ENCODE results near the gene PDE11A. TPM values are rescaled to one million over a fixed set of nuclear protein-coding genes. Genes with fewer than 3 reads are reported as not detected.

The PDE11A gene
- total RNA-seq, 1 experiment from 2014 or later, result 0.13 TPM

DNA sequence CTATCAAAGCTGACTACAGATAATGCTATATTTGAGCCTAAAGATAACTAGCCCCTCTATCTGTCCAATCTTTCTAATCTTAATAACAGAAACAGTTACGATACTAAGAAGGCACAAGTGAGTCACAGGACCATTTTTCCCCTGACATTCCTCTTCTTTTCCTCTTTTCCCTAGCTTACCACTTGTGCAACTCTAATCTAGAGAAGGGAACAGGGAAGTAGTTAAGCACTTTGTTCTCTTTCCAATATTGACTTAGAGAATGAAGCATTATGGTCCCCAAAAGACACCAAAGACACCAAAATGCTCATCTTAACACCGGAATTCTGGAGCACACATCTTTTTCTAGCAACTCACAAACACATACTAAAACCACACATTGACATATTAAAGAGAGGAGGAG is 1.8 kb downstream of the PDE11A start:
- H3K14ac ChIP-seq (ENCODE audit: insufficient read depth, low read length), result no peak overlapping the region
- no peak overlapping the region for H3K9ac ChIP-seq (ENCODE audit: extremely low read depth, insufficient read length, low read length)
- no peak overlapping the region for H2BK15ac ChIP-seq (ENCODE audit: low read depth, low read length)
- H3K9me3 ChIP-seq (ENCODE audit: control insufficient read depth, low read depth, low read length), result no peaks in the 10 kb centered on the region
- H3K4me2 ChIP-seq (ENCODE audit: insufficient read depth, insufficient read length, low read length), result no peak overlapping the region
- H3K23me2 ChIP-seq (ENCODE audit: insufficient read length, low read depth, low read length, poor library complexity, severe bottlenecking), result peaks cover 5% of the 10 kb centered on the region
- no peaks in the 10 kb centered on the region for H3K4me1 ChIP-seq (ENCODE audit: insufficient read depth, low read length)
- no peak overlapping the region for H2AK5ac ChIP-seq (ENCODE audit: insufficient read length, low read length)
- H3K79me2 ChIP-seq (ENCODE audit: insufficient read depth, low read length), result no peaks in the 10 kb centered on the region
- H3K4ac ChIP-seq (ENCODE audit: low read depth, low read length), result no peak overlapping the region
- H2BK120ac ChIP-seq (ENCODE audit: low read depth, low read length, poor library complexity, severe bottlenecking), result no peak overlapping the region
- Mint-ChIP-seq H3K27me3 (ENCODE audit: low read depth) (peaks cover 60% of the 10 kb centered on the region), H3K36me3 (ENCODE audit: insufficient read depth in 1 of 3, low read depth in 3 of 3) (no peaks in the 10 kb centered on the region), H3K4me1 (peaks cover 12 to 14% of the 10 kb centered on the region in 2 experiments), H3K4me3 (no peak overlapping the region), H3K27ac (no peak overlapping the region), H3K9me3 (no peaks in the 10 kb centered on the region; a peak in 2 of 5 replicates)
- H4K5ac ChIP-seq (ENCODE audit: insufficient read length, low read depth, low read length), result no peak overlapping the region
- no peak overlapping the region for H2BK5ac ChIP-seq (ENCODE audit: insufficient read length, low read length)
- H3K27ac ChIP-seq (ENCODE audit: insufficient read length, low read depth, low read length), result no peak overlapping the region
- H2AFZ ChIP-seq (ENCODE audit: low read length), result no peak overlapping the region
- H2BK12ac ChIP-seq (ENCODE audit: insufficient read length, low read depth, low read length), result no peak overlapping the region
- no peak overlapping the region for H3K23ac ChIP-seq (ENCODE audit: insufficient read length, low read depth, low read length)
- TF ChIP-seq, protein P1, sequence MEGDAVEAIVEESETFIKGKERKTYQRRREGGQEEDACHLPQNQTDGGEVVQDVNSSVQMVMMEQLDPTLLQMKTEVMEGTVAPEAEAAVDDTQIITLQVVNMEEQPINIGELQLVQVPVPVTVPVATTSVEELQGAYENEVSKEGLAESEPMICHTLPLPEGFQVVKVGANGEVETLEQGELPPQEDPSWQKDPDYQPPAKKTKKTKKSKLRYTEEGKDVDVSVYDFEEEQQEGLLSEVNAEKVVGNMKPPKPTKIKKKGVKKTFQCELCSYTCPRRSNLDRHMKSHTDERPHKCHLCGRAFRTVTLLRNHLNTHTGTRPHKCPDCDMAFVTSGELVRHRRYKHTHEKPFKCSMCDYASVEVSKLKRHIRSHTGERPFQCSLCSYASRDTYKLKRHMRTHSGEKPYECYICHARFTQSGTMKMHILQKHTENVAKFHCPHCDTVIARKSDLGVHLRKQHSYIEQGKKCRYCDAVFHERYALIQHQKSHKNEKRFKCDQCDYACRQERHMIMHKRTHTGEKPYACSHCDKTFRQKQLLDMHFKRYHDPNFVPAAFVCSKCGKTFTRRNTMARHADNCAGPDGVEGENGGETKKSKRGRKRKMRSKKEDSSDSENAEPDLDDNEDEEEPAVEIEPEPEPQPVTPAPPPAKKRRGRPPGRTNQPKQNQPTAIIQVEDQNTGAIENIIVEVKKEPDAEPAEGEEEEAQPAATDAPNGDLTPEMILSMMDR (conservative IDR thresholded peaks at IDR 0.05), result no peak
- DNase-seq, result no peak
- no peak overlapping the region for H4K91ac ChIP-seq (ENCODE audit: insufficient read length, low read depth, low read length)
- H3T11ph ChIP-seq (ENCODE audit: low read length), result no peak overlapping the region
- H3K18ac ChIP-seq (ENCODE audit: insufficient read length, low read depth, low read length), result no peak overlapping the region
- no peaks in the 10 kb centered on the region for H4K20me1 ChIP-seq (ENCODE audit: control insufficient read depth, insufficient read depth, insufficient read length)
- H3K56ac ChIP-seq (ENCODE audit: insufficient read length, low read depth, low read length), result no peak overlapping the region
- no peaks in the 10 kb centered on the region for H3K79me1 ChIP-seq (ENCODE audit: insufficient read depth, low read depth, low read length, poor library complexity, severe bottlenecking)
- H2BK20ac ChIP-seq (ENCODE audit: low read depth, low read length, poor library complexity, severe bottlenecking), result no peak overlapping the region
- no peaks in the 10 kb centered on the region; the same call in 1 of the 2 replicates for H3K27me3 ChIP-seq (ENCODE audit: insufficient read depth, low read length)
- no CpG with 5 or more reads among the region's 2 CpGs for WGBS (ENCODE audit: extremely low coverage, insufficient read length, low lambda C conversion rate)
- H4K8ac ChIP-seq (replicated peaks; ENCODE audit: insufficient read length, low read depth, low read length), result no peak overlapping the region
